ENCODE data around the gene ZCCHC24.

GRCh38 chr10:79375321-79376077 is 69.9 kb downstream of the ZCCHC24 start:
- TF ChIP-seq POLR2A (IDR thresholded peaks at IDR 0.05) = no peak
- TF ChIP-seq CTCF (IDR thresholded peaks at IDR 0.05) = no peak

Measured in Peyer's patch (tissue), 4 donors.